ENCODE measurements around the gene PPP1R10. TPM values are rescaled to one million over a fixed set of nuclear protein-coding genes. Genes with fewer than 3 reads are reported as not detected.

Gene PPP1R10
- total RNA-seq, 4 donors from 2014 or later: 49.1 to 72.2 (median 57.0) TPM

GRCh38 chr6:30589754-30590358, 27.2 kb downstream of the PPP1R10 start:
- peaks cover 53 to 74% of the 10 kb centered on the region in 2 donors for H3K36me3 ChIP-seq

DNA sequence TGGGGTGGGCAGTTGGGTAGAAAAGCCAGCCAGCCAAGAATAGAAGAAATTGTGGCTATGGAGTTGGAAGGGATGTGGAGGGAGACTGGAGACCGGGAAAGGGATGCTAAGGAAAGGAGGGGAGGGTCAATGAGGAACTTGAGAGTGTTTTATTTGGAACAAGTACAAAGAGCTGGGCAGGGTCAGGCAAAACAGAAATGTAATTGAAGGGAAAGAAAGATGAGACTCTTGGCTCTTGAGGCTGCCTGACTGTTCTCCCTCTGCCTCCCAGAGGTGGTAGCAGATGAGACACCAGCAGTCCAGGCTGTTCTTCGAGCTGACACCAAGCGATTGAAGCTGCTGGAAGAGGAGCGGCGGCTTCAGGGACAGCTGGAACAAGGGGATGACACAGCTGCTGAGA, 33.1 kb downstream of the PPP1R10 start:
- intact Hi-C loops (cut with DNase I): no loop called here
- no peaks in the 10 kb centered on the region for H3K9me3 ChIP-seq
- H3K4me1 ChIP-seq: no peaks in the 10 kb centered on the region
- H3K36me3 ChIP-seq: peaks cover 84 to 95% of the 10 kb centered on the region in 2 donors
- TF ChIP-seq, protein P1, sequence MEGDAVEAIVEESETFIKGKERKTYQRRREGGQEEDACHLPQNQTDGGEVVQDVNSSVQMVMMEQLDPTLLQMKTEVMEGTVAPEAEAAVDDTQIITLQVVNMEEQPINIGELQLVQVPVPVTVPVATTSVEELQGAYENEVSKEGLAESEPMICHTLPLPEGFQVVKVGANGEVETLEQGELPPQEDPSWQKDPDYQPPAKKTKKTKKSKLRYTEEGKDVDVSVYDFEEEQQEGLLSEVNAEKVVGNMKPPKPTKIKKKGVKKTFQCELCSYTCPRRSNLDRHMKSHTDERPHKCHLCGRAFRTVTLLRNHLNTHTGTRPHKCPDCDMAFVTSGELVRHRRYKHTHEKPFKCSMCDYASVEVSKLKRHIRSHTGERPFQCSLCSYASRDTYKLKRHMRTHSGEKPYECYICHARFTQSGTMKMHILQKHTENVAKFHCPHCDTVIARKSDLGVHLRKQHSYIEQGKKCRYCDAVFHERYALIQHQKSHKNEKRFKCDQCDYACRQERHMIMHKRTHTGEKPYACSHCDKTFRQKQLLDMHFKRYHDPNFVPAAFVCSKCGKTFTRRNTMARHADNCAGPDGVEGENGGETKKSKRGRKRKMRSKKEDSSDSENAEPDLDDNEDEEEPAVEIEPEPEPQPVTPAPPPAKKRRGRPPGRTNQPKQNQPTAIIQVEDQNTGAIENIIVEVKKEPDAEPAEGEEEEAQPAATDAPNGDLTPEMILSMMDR (IDR thresholded peaks at IDR 0.05): no peak
- no peak for TF ChIP-seq POLR2A (IDR thresholded peaks at IDR 0.05)
- DNase-seq: no peak
- no peak overlapping the region for H3K4me3 ChIP-seq (replicated peaks in 1 of 3)
- no peak overlapping the region for H3K27ac ChIP-seq
- WGBS, 2 donors: 93 to 94% methylated on average over 5 of the region's 5 CpGs
- H3K27me3 ChIP-seq: no peaks in the 10 kb centered on the region

More at GRCh38 chr6:30589754-30590358, 27.2 kb downstream of the PPP1R10 start:
- Histone ChIP-seq H3K27ac (peak overlapping the region in 1 of 3 donors; percentile 42), H3K9me3 (no peaks in the 10 kb centered on the region), H3K4me1 (peaks cover 6 to 7% of the 10 kb centered on the region in 2 donors), H3K27me3 (no peaks in the 10 kb centered on the region), H3K4me3 (replicated peaks in 1 of 3) (no peak overlapping the region)
- 92 to 94% methylated on average over 10 to 15 of the region's 15 CpGs for WGBS, 2 donors
- no peak for DNase-seq
- no peak for TF ChIP-seq POLR2A (IDR thresholded peaks at IDR 0.05)
- TF ChIP-seq, protein P1 (IDR thresholded peaks at IDR 0.05): no peak
- intact Hi-C loops (cut with DNase I): no loop called here

GRCh38 chr6:30578051-30578450, 39.0 kb downstream of the PPP1R10 start:
- H3K9me3 ChIP-seq: no peaks in the 10 kb centered on the region
- TF ChIP-seq, protein P1 (IDR thresholded peaks at IDR 0.05): no peak
- no peak for TF ChIP-seq POLR2A (IDR thresholded peaks at IDR 0.05)
- H3K4me1 ChIP-seq: peaks cover 0 to under 1% of the 10 kb centered on the region in 2 donors
- peaks cover 51 to 57% of the 10 kb centered on the region in 2 donors for H3K36me3 ChIP-seq
- no peak for DNase-seq
- no peaks in the 10 kb centered on the region for H3K27me3 ChIP-seq
- 97 to 99% methylated on average over 8 of the region's 8 CpGs for WGBS, 2 donors
- no peak overlapping the region for H3K4me3 ChIP-seq (replicated peaks in 1 of 3)
- no peak overlapping the region for H3K27ac ChIP-seq
- intact Hi-C loops (cut with DNase I): no loop called here

GRCh38 chr6:30573113-30573512, 43.9 kb downstream of the PPP1R10 start:
- TF ChIP-seq, protein P1 (IDR thresholded peaks at IDR 0.05): no peak
- TF ChIP-seq POLR2A (IDR thresholded peaks at IDR 0.05): no peak
- DNase-seq: no peak
- 53 to 55% methylated on average over 4 of the region's 4 CpGs for WGBS, 2 donors
- intact Hi-C loops (cut with DNase I): no loop called here
- H3K4me3 ChIP-seq (replicated peaks in 1 of 3): no peak overlapping the region
- H3K9me3 ChIP-seq: no peaks in the 10 kb centered on the region
- no peaks in the 10 kb centered on the region for H3K27me3 ChIP-seq
- H3K36me3 ChIP-seq: peaks cover 9 to 15% of the 10 kb centered on the region in 2 donors
- no peak overlapping the region for H3K27ac ChIP-seq
- peaks cover 14 to 16% of the 10 kb centered on the region in 2 donors for H3K4me1 ChIP-seq

- TF ChIP-seq POLR2A (IDR thresholded peaks at IDR 0.05): no peak
- TF ChIP-seq, protein P1 (IDR thresholded peaks at IDR 0.05): no peak
- intact Hi-C loops (cut with DNase I): no loop called here
- Histone ChIP-seq H3K27me3 (no peaks in the 10 kb centered on the region), H3K4me1 (peaks cover 14 to 16% of the 10 kb centered on the region in 2 donors), H3K36me3 (peaks cover 0 to 6% of the 10 kb centered on the region in 2 donors), H3K4me3 (replicated peaks in 1 of 3) (peak overlapping the region; percentile 3 to 68 (median 50)), H3K27ac (peak overlapping the region in 1 of 3 donors; percentile 82), H3K9me3 (no peaks in the 10 kb centered on the region)
- no peak for DNase-seq
These were observed 44.9 kb downstream of the PPP1R10 start for GRCh38 chr6:30572148-30572547.

Measured in thyroid gland (tissue), 4 donors.